HG03045 (cell line): ENCODE results near the gene CYP27A1.

Source experiments
- ATAC-seq: cut with Tn5 transposase; IDR thresholded peaks from one replicate; pipeline ENCODE4 v1.9.1; 2021; ENCODE audit warnings: mild to moderate bottlenecking, moderate library complexity; ENCODE audit not compliant: unreplicated experiment

CYP27A1 gene

DNA sequence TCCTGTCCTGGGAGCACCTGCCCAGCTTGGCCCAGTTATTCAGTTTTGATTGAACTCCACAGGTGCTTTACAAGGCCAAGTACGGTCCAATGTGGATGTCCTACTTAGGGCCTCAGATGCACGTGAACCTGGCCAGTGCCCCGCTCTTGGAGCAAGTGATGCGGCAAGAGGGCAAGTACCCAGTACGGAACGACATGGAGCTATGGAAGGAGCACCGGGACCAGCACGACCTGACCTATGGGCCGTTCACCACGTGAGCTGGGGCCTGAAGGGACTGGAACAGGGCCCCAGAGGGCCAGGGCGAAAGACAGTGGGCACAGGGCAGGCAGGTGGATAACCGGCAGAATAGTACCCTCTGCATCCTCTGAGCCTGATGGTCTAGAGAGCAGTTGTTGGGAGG is 27.6 kb downstream of the CYP27A1 start:
- no peak for ATAC-seq

DNA sequence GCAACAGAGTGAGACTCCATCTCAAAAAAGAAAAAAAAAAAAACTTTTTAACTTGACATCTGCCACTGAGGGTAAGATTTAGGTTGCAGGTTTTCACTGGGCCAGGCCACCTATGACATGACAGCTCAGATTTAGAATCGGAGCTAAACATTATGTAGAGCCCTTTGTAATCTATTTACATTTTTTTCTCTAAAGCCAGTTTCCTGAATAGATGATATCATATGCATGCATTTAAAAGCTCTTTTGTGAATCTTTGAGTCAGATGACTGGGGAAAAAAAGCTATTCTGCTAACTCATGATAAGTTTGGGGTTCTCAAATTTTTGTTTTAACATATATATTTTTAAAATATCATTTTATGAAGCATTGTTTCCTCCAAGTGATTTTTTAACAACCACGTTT is 28.3 kb downstream of the CYP27A1 start:
- ATAC-seq: no peak

DNA sequence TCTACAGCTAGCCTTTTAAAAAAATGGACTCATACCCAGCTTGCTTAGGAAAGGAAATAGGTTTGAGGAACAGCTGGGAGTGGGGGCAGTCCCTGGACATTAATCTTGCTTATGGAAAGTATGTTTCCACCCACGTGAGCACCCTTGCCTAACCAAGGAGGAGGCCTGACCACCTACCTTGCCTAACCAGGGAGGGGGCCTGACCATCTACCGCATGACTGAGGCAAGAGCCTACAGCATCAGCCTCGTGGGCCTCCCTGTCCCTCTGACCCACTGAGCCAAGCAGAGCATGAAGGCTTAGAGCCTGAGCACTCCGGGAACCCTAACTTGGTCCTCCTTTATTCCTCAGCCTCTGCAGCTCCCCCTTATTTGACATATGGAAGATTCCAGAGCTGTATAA is 29.4 kb downstream of the CYP27A1 start:
- no peak for ATAC-seq

DNA sequence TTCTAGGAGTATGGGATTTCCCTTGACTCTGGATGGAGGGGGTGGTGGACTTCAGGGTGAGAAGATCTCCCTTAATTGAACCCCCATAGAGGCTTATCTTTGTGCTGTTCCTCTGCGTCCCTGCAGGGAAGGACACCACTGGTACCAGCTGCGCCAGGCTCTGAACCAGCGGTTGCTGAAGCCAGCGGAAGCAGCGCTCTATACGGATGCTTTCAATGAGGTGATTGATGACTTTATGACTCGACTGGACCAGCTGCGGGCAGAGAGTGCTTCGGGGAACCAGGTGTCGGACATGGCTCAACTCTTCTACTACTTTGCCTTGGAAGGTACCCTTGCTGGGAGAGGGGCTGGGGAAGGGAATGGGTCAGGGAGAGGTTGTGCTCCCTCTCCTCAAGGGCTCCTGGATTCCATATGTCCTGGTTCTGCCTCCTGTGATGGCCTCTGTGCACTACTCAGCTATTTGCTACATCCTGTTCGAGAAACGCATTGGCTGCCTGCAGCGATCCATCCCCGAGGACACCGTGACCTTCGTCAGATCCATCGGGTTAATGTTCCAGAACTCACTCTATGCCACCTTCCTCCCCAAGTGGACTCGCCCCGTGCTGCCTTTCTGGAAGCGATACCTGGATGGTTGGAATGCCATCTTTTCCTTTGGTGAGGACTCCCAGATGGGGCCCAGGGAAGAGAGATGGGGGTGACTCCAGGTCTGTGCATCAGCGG is 30.3 kb downstream of the CYP27A1 start:
- ATAC-seq: no peak

DNA sequence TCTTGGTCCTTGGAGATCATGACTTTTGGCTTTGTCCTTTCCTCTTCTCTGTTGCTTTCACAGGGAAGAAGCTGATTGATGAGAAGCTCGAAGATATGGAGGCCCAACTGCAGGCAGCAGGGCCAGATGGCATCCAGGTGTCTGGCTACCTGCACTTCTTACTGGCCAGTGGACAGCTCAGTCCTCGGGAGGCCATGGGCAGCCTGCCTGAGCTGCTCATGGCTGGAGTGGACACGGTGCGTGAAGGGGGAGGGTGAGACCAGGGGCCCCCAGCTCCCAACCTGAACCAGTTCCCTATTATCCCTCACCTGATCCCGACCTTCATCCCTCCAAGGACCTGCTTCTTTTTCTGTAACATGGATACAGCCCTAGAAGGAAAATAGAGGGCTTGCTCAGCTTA is 30.9 kb downstream of the CYP27A1 start:
- ATAC-seq: no peak

DNA sequence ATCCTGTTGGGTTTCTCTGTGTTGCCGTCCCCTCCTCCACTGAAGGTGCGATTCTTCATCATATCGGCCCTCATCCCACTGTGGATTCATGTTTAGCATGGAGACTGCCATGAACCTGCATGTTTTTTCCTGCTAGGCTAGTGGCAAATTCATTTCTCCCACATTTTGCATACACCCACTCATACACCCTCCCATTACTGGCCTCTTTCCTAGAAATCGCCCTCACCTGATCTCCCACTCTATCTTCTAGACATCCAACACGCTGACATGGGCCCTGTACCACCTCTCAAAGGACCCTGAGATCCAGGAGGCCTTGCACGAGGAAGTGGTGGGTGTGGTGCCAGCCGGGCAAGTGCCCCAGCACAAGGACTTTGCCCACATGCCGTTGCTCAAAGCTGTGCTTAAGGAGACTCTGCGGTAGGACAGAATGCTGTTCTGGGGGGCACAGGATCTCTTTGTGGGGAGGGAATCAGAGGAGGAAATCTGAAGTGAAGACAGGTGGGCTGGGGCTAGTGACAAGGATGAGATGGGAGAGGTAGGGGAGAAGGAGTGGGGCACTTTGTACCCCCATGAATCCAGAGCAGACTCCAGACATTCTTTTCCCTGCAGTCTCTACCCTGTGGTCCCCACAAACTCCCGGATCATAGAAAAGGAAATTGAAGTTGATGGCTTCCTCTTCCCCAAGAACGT is 32.0 kb downstream of the CYP27A1 start:
- no peak for ATAC-seq

DNA sequence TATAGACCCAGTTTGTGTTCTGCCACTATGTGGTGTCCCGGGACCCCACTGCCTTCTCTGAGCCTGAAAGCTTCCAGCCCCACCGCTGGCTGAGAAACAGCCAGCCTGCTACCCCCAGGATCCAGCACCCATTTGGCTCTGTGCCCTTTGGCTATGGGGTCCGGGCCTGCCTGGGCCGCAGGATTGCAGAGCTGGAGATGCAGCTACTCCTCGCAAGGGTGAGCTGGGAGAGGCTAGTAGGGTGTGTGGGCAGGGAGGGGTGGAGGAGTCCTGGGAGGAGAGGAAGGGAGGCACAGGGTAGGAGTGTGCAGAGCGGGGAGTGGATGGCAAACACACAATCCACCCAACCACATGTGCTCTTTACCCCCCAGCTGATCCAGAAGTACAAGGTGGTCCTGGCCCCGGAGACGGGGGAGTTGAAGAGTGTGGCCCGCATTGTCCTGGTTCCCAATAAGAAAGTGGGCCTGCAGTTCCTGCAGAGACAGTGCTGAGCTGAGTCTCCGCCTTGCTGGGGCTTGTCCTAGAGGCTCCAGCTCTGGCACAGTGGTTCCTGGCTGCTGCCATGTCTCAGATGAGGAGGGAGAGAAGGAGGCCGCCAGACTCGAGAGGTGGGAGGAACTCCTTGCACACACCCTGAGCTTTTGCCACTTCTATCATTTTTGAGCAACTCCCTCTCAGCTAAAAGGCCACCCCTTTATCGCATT is 32.7 kb downstream of the CYP27A1 start:
- ATAC-seq: no peak

DNA sequence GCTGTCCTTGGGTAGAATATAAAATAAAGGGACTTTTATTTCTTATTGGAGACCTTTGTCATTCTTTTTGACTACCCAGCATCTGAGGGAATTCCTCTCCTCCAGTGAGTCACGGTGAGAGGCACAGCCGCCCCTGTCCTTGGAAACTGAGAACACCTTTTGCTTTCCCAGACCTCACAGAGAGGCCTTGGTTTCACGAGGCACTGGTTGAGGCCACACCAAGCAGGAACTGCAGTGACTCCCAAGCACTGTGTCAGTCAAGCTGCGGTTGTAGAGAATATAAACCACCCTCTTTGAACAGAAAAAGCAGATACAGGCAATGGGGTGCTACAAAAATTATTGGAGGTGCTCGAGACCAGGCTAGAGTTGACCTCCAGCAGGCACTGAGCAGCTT is 33.3 kb downstream of the CYP27A1 start:
- no peak for ATAC-seq

DNA sequence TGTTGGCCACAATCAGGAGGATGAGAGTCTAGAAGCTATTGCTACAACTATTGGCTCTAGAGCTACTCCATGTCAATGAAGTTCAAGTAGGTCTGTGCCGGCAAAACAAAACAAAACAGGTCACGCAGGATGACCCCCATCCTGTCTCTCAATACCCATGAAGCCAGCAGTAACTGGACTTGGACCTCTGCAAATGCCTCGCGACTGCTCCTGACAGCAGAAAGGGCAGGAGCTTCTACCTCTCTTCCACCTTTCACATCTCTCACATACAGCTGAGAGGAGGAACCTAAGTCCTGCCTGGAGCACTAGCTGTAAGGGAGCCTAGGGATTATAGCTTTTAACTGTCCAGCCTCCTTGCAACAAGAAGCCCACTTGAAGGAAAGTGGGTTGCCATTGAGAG is 33.7 kb downstream of the CYP27A1 start:
- no peak for ATAC-seq

DNA sequence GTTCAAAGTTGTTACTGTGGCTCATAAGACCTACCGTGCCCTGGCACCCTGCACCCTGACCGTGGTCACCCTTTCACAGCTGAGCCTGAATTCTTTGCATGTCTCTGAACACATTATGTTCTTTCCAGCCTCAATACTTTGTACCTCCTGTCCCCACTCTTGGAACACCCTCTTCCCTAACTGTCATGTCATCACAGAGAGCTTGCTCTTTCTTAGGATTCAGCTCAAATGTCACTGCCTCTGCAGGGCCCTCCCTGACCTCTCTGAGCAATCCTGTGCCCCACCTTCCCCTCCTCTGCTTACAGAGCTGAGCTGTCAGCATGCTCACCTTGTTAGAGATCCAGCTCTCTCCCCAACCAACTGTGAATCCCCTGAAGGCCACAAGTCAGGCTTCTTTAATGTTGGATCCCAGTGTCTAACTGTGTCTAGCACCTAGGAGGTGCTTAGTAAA is 34.6 kb downstream of the CYP27A1 start:
- no peak for ATAC-seq

DNA sequence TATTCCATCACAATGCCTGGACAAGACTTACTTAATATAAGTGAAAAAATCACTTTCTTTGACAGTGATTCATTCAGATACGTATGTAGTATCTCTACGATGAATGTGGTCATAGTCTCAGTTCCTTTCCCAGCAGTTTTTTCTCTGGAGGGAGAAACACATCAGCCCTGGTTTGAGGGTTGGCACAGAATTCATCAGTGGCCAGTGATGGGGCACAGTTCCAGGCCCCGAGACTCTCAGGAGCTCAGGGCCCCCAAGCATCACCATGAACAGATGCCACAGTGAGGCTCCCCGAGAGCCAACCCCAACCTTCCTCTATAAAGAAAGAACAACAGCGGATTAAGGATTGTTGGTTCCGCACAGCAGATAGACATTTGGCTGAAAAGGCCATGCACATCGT is 37.1 kb downstream of the CYP27A1 start:
- ATAC-seq: no peak

DNA sequence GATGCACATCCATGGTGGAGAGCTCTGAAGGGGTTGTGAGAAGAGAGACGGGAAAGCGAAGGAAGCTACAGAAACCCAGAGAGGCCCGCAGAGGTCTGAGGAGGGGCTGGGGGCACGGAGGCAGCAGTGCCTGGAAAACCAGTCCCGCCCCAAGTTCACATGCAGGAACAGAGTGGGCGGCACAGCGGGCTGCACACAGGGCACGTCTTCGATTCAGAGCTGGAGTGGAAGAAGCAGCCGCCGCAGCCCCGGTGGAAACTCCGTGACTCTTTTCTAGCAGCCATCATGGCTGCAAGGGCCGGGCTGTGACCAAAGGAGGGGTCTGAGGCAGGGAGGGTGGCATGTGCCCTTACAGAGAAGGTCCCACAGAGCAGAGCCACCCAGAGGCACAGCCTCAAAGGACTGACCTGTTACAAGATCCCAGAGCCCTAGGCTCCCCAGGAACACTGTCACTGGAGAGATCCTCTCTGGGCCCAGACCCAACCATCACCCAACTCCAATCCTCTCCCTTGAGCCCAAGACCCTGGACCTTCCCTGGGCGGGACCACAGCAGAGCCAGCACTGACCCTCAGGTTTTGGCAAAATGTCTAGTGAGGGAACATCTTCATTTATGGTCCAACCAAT is 38.9 kb downstream of the CYP27A1 start:
- no peak for ATAC-seq

DNA sequence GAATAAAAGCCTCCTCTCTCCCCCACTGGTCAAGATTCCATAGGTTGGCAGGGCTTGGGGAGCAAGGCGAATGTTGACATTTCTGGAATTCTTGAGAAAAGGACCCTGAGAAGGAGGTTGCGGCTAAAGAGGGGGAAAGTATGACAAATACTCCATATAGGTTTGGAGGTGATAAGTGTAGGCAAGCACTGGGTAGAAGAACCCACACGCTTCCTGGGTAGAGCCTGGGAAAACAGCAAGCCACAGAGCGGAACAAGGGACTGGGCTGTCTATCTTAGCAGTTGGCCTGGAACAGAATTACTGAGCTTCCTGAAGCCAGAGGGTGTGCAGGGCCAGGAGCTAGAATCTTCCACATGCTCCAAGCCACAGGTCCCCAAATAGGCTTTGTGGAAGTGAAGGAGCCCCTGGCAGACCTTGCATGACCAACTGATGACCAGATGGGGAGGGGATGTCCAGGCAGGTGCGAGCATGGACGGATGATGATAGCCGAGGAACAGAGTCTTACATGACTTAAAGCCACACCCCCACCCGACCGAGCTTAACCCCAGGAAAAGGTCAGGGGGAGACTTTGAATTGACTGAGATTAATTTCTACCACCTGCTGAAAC is 39.8 kb downstream of the CYP27A1 start:
- no peak for ATAC-seq

DNA sequence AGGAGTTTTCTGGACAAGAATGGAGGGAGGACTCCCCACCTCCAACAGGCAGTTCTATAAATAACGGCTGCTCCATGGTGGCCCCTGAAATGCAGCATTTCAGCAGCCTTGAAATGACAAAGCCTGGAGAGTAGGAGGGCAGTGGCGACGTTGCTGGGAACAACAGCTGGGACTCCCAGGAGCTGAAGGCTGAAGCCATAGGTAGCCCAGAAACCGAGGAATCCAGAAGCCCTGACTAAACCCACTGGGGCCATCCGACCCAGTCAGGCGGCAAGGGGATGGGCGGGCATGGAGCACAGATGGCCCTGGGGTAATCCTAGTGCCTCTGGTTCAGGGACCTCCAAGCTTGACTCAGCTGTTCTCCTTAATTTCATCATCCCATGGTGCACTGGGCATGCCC is 40.7 kb downstream of the CYP27A1 start:
- ATAC-seq: no peak

DNA sequence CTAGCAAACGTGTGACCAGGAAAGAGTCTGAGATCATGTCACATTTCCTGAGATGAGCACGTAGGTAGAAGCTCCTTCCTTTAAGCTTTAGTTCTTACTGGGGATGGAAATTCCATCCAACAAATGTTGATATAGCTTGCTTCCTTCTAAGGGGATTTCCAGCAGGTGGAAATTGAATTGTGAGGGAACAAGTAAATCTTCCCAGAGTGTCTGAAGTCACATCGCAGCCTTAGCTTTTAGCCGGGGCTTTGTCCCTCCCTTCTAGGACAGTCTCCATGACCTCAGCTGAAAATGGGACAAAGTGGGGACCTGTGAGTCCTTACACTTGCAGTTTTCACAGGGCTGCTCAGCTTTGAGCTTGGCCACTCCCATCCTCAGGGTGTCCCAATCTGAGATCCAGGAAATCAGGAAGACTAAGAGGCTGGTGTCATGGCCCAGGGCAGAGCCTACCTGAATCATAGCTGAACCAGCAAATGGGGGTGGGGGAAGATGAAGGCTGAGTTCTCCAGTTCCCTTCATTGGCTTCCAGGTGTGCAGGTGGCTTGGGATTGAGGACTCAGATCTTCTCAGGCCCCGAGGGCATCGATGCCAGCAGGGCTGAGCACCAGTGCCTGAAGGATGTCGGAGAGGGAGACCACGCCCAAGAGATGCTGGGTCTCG is 41.4 kb downstream of the CYP27A1 start:
- no peak for ATAC-seq

DNA sequence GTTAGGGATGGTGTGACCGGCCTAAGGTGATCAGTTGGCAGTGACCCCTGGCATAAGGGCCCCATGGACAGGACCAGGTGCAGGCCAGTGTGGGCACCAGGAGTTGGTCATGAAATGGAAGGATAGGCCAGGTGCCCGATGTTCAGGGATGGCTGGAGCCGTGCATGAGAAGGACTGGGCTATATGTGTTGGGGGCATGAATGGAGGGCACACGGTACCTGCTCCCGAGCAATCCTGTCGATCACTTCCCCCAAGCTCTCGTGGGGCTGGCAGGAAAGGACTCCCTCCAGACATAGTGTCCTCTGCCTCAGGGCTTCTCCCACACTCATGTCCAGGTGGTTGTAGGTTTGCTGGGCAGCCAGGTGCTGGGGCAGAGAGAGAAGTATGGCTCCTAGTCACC is 42.1 kb downstream of the CYP27A1 start:
- no peak for ATAC-seq

DNA sequence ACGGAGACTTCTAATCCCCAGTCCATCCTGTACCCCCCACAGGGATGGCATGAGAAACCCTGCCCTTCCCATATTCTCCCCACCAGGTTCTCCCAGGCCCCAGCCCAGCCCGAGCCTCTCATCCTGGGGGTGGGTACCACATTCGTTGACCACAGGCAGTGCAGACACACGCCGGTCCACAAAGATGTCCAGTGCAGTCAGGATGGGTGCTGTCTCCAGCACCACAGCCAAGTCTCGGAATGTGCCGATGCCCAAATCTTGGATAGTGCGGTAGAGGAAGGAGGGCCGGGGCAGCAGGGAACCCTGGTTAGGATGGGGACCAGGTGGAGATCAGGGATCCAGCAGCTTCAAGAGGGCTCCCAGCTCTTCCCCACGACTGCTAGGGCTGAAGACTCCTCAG is 44.8 kb downstream of the CYP27A1 start:
- no peak for ATAC-seq

DNA sequence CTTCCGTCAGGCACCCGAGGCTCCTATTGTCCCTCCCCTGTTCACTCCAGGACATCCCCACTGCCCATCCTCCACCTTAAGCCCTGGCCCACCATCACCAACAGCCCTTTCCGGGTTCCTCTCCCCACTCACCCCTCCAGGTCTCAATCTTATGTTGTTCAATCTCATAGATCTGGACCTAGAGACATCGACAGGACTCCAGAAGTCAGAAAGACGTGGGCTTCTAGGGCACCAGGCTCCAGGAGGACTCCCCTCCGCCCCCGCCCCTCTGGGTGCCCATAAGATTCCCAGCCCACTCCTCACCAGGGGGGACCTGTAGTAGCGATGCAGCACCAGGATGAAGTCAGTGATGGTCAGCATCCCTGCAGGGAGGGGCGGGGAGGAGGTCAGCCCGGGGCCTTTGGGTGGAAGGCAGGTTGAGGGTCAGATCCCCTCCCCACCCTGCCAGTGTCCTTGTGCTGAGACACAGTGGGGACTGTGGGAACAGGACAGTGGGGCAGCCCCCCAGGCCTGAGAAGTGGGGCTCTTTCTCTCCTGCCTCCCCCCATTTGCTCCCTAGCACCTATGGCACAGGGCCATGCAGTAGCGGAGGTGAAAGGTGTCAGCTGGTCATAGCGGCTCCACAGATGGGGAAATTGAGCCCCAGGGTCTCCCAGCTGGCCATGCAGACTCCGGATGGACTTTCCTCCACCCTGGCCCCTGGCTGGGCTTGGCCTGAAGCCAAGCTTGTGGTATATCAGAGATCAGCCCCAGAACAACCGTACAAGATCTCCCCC is 45.9 kb downstream of the CYP27A1 start:
- no peak for ATAC-seq

DNA sequence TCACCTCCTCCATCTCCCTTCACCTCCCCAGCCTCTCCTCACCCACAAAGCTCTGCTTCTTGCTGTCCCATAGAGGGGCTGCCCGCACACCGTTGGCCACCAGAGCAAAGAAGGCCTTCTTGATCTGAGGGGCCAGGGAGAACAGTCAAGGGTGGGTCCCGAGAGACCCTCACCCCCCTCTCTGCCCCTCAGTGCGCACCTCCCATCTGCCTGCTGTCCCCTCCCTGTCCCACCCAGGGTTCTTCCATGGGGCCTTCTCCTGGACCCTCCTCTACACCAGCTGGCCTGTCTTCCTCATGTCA is 46.5 kb downstream of the CYP27A1 start:
- ATAC-seq: no peak

DNA sequence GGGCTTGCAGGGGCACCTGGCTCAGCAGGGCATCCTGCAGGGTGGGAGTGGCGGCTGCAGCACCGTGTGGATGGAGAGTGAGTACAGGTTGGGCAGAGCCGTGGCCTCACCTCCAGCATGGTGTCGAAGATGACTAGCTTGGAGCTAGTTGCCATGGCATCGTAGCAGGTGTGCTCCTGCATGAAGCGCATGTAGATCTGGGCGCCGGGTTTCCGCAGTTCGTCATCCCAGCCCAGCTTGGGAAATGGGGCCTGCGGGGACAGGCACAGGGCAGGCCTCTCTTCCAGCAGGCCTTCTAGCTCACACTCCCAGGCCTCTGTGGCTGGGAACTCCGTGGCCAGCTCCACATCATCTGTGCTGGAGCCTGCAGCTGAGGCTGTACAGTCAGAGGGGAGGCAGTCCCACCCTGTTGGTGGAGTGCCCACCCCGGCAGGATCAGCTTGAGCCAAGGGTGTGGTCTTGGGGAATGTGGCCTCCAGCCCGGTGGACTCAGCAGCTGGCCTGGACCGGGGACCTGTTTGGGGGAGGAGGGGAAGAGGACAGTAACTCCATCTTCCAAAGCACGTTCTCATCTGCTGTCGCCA is 48.0 kb downstream of the CYP27A1 start:
- no peak for ATAC-seq
